ENCODE results near the gene JARID2.

GRCh38 chr6:15472621-15473020 is 226.8 kb downstream of the JARID2 start:
- TF ChIP-seq, protein P1, sequence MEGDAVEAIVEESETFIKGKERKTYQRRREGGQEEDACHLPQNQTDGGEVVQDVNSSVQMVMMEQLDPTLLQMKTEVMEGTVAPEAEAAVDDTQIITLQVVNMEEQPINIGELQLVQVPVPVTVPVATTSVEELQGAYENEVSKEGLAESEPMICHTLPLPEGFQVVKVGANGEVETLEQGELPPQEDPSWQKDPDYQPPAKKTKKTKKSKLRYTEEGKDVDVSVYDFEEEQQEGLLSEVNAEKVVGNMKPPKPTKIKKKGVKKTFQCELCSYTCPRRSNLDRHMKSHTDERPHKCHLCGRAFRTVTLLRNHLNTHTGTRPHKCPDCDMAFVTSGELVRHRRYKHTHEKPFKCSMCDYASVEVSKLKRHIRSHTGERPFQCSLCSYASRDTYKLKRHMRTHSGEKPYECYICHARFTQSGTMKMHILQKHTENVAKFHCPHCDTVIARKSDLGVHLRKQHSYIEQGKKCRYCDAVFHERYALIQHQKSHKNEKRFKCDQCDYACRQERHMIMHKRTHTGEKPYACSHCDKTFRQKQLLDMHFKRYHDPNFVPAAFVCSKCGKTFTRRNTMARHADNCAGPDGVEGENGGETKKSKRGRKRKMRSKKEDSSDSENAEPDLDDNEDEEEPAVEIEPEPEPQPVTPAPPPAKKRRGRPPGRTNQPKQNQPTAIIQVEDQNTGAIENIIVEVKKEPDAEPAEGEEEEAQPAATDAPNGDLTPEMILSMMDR (IDR thresholded peaks at IDR 0.05): no peak
- TF ChIP-seq EP300 (IDR thresholded peaks at IDR 0.05; ENCODE audit: borderline replicate concordance in 1 of 2, low read depth in 1 of 2, low read length in 1 of 2) (no peak), RCOR1 (IDR thresholded peaks at IDR 0.05; ENCODE audit: low read length) (no peak), MXI1 (IDR thresholded peaks at IDR 0.05; ENCODE audit: low read depth, low read length) (no peak), JUND (IDR thresholded peaks at IDR 0.05) (no peak), RFX5 (IDR thresholded peaks at IDR 0.05; ENCODE audit: low read length) (no peak), POLR2AphosphoS5 (IDR thresholded peaks at IDR 0.05; ENCODE audit: low read depth, low read length) (no peak), TCF12 (IDR thresholded peaks at IDR 0.05) (no peak), RAD21 (IDR thresholded peaks at IDR 0.05; ENCODE audit: low read length) (no peak), REST (IDR thresholded peaks at IDR 0.05; ENCODE audit: low read depth, low read length) (no peak)
- TF ChIP-seq, protein P2, sequence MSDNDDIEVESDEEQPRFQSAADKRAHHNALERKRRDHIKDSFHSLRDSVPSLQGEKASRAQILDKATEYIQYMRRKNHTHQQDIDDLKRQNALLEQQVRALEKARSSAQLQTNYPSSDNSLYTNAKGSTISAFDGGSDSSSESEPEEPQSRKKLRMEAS (IDR thresholded peaks at IDR 0.05; ENCODE audit: low read depth): no peak
- TF ChIP-seq, protein P3, sequence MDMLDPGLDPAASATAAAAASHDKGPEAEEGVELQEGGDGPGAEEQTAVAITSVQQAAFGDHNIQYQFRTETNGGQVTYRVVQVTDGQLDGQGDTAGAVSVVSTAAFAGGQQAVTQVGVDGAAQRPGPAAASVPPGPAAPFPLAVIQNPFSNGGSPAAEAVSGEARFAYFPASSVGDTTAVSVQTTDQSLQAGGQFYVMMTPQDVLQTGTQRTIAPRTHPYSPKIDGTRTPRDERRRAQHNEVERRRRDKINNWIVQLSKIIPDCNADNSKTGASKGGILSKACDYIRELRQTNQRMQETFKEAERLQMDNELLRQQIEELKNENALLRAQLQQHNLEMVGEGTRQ (IDR thresholded peaks at IDR 0.05; ENCODE audit: borderline replicate concordance, low read depth, low read length): no peak

All from SK-N-SH (cell line).